CD4-positive, alpha-beta T cell treated with Interleukin-21 for 1 hour (primary cell): ENCODE data around the gene CAPN15.
A peak's percentile ranks its signal among the peaks of the same experiment; 100 is the strongest.

Experiments
- DNase-seq: peaks from one replicate; pipeline ENCODE4 v3.0.0-alpha.2; 2020

The CAPN15 gene

DNA sequence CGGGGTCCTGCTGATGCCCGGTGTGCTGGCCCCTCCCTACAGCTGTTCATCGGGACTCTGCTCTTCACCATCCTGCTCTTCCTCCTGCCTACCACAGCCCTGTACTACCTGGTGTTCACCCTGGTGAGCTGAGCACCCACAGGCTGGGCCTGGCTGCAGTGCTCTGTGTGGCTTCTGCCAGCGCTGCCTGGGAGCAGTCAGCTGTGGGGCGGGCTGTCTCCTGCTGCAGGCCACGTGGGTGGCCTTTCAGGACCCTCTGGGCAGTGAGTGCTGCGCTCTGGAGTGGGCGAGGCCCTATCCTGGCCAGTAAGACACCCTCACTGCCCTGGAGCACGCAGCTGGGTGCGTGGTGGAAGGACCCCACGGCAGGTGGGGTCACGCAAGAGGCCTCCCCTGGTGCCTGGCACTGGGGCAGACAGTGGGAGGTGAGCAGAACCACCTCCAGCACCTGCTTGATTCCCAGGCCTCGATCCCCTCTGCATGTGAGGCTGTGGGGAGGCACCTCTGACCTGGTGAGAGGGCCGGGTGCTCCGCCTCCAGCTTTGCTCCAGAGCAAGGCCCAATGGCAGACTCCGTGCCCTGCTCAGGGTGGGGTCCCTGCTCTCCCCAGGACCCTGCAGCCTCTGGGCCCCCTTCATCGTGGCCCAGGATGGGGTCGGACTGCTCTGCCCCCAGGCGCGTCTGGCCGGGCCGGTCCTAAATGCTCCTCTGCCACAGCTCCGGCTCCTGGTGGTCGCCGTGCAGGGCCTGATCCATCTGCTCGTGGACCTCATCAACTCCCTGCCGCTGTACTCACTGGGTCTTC lies 52.8 kb downstream of the CAPN15 start:
- DNase-seq, result no peak

DNA sequence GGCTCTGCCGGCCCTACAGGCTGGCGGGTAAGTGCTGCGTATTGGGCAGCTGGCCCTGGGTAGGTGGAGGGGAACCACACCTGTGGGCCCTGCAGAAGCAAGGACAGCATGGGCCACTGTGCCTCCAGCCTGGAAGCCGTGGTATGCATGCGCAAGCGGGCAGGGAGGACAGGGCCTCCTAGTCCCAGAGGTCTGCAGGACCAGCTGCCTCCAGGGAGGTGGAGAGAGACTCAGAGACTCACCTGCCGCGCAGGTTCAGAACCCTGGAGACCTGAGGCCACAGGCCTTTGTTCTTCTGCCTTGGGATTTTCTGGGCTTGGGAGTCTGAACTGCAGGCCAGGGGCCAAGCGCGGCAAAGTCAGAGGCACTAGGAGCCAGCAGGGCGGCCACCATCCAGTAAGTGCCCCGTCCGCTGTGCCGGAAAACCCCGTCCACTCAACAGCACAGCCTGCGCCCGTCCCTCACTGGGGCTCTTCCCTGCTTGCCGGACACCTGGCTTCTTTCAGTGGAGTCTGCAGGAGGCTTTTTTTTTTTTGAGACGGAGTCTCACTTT lies 53.5 kb downstream of the CAPN15 start:
- no peak for DNase-seq

DNA sequence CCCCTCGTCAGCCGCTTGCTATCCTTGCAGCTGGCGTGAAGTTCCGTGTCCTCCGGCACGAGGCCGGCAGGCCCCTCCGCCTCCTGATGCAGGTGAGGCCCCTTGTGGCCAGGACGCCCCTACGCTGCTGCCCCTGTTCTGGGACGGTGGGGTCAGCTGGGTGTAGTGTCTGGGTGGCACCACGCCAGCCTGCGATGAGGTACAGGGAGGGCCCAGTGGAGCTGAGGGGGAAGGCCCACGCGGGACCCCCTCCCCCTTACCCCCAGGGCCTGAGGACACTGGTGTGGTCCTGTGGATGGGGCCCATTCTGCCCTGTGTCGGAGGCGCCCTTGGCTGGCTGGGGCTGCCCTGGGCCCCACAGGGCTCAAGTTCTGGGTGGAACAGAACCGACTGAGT lies 54.7 kb downstream of the CAPN15 start:
- DNase-seq, result no peak

DNA sequence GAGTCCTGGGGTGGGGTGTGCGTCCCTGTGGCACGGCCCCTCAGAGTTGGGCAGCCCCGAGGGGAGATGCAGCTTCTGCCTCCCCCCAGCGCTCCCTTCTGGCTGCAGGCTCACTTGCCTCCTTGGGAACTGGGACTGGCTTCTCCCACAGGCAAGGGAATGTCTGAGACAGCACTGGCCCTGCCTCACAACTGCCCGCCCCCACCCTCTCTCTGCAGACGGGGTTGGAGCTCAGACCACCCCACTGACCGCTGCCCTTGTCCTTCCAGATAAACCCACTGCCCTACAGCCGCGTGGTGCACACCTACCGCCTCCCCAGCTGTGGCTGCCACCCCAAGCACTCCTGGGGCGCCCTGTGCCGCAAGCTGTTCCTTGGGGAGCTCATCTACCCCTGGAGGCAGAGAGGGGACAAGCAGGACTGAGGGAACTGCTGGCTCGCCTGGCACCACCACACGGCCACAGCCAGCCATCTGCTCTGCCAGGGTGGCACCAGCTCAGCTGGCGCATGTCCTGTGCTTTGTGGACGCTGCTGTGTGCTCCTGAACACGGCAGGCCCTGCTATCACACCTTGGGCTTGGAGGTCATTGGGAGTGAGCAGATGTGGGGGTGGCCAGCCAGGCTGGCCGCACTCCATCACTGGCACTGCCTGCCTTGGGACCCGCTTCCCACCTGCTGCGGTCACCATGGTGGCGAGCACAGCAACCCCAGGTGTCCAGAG lies 55.3 kb downstream of the CAPN15 start:
- DNase-seq, result no peak

DNA sequence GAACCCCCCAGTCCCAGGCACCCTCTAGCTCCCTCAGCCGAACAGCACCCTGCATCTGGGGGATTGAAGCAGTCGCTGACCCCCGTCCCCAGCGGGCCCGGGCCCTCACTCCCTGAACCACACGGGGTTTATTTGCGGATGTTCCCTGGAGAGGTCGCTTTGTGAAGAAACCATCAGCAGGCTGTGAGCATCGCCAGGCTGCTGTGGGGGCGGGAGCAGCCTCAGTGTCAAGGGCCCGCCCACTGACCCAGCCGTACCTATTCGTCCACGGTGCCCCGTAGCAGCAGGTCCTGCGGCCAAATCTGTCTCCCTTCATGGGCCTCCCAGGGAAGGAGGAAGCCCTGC lies 55.9 kb downstream of the CAPN15 start:
- no peak for DNase-seq

DNA sequence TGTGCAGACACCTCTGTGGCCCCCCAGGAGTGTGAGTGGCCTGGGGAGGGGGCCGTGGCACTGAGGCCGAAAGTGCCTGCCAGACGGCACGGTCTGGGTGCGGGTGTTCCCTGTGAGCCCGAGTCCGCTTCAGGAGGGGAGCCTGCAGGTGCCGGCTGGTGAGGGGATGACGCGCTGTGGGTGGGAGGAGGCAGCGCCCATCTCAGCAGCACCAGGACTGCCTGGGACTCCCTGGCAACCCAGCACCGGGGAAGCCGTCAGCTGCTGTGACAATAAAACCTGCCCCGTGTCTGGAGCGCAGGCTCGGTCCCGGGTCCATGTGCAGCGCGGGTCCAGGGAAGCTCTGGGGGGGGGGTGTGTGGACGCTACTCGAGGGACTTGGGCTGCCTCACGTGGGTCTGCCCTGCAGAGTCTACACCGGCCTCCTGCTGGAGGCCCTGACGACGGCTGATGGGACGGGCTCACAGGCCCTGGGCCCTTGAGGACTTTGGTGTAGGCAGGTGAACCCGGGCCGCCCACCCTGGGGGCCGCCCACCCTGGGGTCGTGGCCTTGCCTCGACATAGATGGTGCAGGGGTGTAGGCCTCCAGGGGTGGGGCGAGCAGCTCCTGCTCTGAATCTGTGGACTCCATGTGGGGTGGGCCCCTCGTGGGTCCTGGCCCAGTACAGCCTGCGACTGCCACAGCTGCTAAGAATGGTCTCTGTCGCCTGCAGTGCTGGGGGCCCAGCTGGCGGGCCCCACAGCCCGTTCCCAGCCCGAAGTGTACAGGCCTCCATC lies 56.5 kb downstream of the CAPN15 start:
- no peak for DNase-seq

DNA sequence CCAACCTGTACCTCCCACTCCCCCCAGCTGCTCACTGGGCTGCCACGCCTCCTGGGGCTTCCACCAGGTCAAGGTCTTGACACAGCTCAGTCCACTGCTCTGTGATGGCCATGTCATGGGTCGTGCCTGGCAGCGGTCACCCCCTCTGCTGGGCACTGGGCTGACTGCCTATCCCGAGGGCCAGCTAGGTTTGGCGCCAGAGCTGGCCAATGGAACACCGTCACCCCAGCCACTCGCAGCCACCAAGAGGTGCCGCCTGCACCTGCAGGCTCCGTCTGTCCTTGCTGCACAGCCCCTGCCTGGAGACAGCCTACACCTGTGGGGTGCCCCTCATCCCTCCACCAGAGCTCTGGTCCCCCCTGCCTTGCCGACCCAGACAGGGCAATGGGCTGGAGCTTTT lies 57.8 kb downstream of the CAPN15 start:
- DNase-seq, result no peak

DNA sequence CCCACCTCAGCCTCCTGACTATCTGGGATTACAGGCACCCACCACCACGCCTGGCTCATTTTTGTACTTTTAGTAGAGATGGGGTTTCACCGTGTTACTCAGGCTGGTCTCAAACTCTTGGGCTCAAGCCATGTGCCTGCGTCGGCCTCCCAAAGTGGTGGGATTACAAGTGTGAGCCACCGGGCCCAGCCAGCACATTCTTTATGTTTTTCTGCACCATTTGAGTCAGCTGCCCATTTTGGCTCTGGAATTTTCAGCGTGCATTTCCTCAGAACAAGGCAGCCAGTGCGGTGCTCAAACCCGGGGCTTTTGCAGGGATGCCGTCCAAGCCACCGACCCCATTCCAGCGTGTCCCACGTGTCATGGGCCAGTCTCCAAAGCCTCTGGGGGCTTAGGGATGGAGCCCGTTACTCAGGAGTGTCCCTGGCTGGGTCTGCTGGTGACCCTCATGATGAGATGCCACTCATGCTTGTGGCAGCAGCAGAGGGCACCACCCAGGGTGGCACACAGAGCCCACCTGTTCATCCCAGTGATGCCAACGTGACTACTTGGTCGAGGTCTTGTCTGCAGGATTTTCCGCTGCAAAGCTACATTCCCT lies 58.6 kb downstream of the CAPN15 start:
- DNase-seq, result no peak

DNA sequence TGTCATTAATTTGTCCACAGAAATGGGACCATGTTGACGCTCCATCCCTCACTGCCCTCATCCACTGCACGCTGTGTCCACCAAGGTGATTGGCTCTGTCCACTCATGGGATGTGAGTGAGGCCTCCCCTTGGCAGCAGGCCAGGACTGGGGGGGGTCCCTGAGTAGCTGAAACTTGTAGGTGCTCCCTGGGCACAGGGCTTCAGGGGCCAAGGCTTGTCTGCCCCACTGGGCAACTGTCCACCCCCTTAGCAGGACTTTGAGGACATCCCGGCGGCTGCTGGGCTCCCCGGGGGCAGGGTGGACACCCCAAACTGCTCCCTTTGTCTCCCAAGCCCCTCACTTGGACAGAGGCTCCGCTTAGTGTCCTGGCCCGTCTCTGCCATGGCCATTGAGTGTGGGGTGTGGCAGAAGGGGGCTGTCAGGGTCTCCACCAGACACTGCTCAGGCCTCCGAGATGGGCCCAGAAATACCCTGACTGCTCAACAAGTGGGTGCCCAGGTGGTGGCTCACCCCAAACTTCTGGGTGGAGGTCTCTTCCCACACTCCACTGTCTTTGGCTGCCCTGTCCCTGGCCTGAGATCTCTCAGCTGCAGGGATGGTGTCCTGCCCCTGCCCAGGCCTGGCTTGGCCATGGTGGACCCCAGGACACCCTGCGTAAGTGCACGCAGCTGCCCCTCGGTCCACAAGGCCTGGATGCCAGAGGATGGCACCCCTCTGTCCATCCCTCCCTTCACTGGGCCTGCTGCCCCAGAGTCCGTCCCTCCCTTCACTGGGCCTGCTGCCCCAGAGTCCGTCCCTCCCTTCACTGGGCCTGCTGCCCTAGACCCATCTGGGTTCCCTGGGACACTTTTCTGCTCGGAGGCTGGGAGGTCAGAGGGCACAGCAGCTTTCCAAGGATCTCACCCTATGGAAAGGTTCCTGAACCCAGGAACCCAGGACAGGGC lies 59.4 kb downstream of the CAPN15 start:
- DNase-seq, result no peak

DNA sequence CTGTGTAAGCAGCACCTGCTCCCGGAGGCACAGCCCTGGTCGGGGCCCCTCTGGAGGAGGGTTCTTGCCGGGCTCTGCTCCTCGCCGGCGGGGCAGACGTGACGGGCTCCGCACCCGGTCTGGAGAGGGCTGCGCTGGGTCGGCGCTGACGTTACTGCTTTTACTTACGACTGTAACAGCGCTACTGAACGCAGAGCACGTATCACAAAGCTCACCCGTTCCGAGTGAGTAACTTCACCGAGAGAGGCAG lies 61.1 kb downstream of the CAPN15 start:
- peak; percentile 60 for DNase-seq

DNA sequence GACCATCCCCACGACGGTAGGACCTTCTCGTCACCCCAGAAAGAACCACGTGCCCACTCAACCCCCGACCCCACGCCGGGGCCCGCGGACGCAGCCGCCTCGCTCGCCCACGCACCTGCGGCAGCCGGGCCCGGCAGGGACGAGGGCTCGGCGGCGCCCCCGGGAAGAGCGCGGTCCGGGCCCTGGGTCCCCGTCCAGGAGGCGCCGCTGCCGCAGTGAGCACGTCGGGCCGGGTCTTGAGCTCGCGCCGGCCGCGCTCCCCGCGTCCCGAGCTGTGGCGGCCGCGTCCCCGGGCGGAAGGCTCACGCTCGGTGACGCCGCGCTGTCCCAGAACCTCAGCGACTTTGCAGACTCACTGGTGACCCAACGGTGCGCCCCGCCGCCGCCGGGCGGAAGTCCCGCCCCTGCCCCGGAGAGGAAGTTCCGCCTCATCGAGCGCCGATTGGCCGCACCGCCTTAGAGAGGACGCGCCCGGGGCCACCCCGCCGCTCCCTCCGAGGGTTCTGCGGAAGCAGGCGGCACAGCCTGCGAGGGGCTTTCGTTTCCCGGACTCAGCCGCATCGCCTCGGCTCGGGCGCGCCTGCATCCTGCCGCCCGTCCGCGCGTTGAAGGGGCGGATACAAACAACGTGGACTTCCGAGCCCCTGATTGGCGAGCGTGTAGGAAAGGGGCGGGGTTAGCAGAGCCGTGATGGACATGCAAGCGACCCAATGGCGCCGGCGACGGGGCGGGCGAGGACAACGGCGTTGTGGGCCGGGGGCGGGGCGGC lies 61.6 kb downstream of the CAPN15 start:
- DNase-seq, result peak; percentile 98

DNA sequence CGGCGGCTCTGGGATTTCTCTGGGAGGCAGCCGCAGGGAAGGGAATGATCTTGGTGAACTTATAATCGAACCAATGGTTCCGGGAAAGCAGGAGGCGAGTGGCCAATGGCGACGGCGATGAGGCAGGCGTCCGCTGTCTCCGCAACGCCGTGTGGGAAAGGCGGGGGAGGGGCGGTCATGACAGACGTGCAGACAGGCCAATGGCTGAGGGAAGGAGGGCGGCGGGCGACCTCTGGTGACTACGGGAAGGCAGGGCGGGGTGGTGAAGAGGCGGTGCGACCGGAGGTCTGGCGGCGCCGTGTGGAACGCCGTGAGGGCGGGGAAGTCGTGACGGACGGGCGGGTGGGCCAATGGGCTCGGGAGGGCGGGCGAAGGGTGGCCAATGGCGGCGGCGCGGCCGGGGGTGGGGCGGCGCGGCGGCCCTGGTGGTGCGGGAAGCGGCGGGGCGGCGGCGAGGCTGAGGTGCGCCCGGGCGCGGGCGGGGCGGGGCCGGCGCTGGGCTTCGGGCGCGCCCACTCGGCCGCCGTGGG lies 62.2 kb downstream of the CAPN15 start, which contains the start of gene RAB40C:
Gene RAB40C, plus strand, starts transcription at position 409 of the 530 bp plus-strand sequence. CDS start 226 bp downstream, outside the sequence.
- peak; percentile 99 for DNase-seq

DNA sequence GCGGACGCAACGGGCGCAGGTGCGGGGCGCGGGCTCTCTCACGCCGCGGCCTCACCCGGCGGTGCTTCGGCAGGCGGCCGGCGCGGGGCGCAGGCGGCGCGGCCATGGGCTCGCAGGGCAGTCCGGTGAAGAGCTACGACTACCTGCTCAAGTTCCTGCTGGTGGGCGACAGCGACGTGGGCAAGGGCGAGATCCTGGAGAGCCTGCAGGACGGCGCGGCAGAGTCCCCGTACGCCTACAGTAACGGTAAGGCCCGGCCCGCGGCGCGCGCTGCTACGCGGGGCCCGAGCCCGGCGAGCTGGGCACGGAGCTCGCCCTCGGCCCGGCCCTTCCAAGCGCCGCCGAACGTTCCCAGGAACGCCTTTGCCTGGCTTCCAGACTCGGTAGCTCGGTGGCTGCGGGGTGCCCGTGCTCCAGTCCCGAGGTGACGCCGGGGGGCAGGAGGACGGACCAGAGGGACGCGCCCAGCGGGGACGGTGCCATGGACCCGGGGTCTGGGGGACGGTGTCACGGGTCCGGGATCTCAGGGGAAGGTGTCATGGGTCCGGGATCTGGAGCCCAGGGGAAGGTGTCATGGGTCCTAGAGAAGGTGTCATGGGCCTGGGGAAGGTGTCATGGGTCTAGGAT lies 62.8 kb downstream of the CAPN15 start:
- no peak for DNase-seq

DNA sequence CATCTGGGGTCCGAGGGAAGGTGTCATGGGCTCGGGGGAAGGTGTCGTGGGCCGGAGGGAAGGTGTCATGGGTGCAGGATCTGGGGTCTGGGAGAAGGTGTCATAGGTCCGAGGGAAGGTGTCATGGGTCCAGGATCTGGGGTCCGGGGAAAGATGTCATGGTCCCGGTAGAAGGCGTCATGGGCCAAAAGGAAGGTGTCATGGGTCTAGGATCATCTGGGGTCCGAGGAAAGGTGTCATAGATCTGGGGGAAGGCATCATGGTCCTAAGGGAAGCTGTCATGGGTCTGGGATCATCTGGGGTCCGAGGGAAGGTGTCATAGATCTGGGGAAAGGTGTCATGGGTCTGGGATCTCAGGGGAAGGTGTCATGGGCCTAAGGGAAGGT lies 63.3 kb downstream of the CAPN15 start:
- DNase-seq, result no peak

DNA sequence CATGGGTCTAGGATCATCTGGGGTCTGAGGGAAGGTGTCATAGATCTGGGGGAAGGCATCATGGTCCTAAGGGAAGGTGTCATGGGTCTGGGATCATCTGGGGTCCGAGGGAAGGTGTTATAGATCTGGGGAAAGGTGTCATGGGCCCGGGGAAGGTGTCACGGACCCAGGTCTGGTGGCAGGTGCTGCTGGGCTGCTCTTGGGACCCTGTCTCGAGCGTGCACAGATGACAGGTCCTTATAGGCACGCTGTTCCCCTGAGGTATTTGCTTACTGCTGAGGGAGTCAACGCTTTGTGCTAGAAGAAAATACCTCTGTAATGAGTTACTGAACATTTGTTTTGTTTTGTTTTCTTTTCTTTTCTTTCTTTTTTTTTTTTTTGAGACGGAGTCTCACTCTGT lies 63.7 kb downstream of the CAPN15 start:
- no peak for DNase-seq

DNA sequence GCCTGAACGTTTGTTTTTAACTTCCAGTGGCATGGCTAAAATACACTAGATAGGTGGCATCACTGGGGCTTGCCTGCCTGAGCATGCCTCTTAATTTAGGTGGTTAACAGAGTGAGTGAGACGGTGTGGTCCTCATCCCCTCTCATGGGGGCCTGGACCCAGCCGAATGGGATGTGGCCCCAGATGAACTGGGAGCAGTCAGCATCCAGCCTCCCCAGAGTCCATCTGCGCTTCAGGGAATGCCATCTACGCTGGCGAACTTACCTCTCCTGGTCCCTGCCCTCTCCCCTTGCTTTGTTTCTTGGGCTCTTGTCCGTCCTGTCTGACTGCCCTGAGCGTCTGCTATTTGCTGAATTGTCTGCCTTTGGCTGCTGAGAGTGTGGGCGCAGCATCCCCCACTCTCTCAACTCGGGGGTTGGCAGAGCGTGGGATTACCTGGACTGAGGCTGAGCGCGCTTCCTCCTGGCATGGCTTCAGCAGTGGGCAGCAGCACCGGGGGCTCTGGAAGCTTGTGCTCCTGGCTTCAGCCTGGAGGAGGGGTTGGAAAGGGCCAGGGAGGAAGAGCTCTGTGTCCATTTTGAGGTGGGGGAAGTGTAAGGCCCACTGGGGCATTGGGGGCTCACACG lies 64.5 kb downstream of the CAPN15 start:
- DNase-seq, result no peak

DNA sequence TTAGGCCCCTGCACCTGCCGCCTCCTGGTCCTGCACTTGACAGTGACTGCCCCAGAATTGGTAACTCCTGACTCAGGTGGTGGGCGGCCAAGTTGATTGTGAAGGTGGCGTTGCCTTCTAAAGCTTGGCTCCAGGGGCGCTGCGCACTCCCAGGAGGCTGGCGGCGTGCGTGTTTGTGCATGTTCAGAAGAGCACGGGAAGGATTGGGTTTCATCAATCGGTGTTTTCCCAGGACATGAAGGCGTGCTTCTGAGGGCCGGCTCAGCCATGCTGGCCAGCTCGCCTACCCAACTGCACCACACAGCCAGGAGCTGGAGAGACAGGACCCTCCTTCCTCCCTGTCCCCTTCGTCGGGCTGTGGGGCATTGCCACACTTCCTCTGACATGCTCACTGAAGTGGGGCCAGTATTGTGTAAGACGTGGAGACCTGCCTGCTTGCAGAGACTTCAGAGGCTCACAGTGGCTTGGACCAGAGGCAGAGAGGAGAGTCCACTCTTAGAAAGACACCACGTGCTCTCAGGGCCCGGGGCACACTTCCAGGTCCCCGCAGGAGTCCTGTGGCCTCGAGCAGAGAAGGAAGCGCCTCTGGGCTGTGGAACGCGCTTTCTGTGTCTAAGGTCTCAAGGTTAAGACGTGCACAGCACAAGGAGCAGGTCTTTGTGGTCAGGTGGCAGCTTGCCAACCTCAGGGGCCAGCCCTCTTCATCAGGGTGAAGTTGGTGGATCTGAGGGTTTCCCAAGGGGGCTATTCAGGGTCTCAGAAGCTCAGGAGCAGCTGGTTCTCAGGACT lies 65.2 kb downstream of the CAPN15 start:
- no peak for DNase-seq

DNA sequence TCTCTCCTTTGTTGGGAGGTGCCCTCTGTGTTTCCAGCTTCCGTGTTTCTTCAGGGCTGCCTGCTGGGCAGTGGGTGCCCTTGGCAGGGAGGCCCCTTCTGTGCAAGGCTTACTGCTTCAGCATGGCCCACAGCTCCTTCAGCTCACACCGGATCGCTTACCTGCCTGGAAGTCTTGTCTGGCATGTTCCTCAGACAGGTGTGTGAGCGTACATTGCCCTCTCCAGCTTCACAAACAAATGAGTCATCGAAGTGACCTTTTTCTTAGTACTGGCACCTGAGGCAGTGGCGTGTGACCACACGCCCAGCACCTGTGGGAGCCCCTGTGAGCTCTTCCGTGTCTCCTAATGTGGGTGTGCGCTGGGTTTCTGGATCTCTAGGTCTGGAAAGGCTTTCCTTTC lies 65.9 kb downstream of the CAPN15 start:
- no peak for DNase-seq

DNA sequence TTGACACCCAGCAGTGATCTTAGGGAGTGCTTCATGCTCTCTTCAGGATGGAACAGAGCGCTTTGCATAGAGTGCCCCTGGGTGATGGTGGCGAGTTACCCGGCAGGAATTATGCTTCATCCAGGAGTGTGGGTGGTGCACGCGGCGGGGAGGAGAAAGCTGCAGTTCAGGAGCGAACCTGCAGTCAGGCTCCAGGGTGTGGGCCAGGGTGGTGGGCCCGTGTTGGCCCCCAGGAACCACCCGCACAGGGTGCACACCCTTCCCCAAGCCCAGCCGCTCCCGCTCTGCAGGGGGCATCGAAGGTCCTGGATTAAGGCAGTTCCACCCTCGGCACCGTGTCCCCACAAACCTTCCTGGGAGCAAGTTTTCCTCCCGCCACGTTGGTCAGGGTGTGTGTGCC lies 66.3 kb downstream of the CAPN15 start:
- DNase-seq, result no peak
